ENCODE data around the gene SLC6A19. TPM values are rescaled to one million over a fixed set of nuclear protein-coding genes. Genes with fewer than 3 reads are reported as not detected.

Gene SLC6A19
- total and polyA plus RNA-seq, 4 donors, result 0.17 to 4.9 (median 0.91) TPM

GRCh38 chr5:1172007-1172581, 29.3 kb upstream of the SLC6A19 start:
- Histone ChIP-seq H3K27me3 (ENCODE audit: control insufficient read depth in 4 of 4, insufficient read depth in 4 of 4, low read length in 3 of 4) (no peaks in the 10 kb centered on the region), H3K9me3 (ENCODE audit: control insufficient read depth in 4 of 4, low read length in 3 of 4) (no peaks in the 10 kb centered on the region), H3K36me3 (ENCODE audit: control insufficient read depth in 4 of 4, insufficient read depth in 3 of 4, low read depth in 1 of 4, low read length in 3 of 4) (no peaks in the 10 kb centered on the region), H3K27ac (ENCODE audit: low read depth in 1 of 2, low read length in 2 of 2) (no peak overlapping the region), H3K4me3 (ENCODE audit: low read depth in 1 of 3, low read length in 3 of 3) (no peak overlapping the region), H3K4me1 (ENCODE audit: control insufficient read depth in 4 of 4, insufficient read depth in 4 of 4, low read length in 3 of 4) (peaks cover 0 to 8% (median 3%) of the 10 kb centered on the region in 4 donors), H3K9ac (ENCODE audit: low read depth in 1 of 2, low read length in 2 of 2) (no peak overlapping the region)
- 96% methylated on average over 20 of the region's 20 CpGs for WGBS
- TF ChIP-seq YY1 (IDR thresholded peaks at IDR 0.05) (no peak), JUND (IDR thresholded peaks at IDR 0.05) (no peak), ATF3 (IDR thresholded peaks at IDR 0.05) (no peak), HNF4A (conservative IDR thresholded peaks at IDR 0.05) (no peak), EGR1 (IDR thresholded peaks at IDR 0.05; ENCODE audit: low read depth in 2 of 2) (no peak), FOXA1 (IDR thresholded peaks at IDR 0.05) (no peak), MAX (IDR thresholded peaks at IDR 0.05) (no peak), HNF4G (IDR thresholded peaks at IDR 0.05) (no peak), RAD21 (IDR thresholded peaks at IDR 0.05) (no peak), TAF1 (conservative IDR thresholded peaks at IDR 0.05) (no peak), GABPA (IDR thresholded peaks at IDR 0.05 in 1 of 2, conservative IDR thresholded peaks at IDR 0.05 in 1 of 2) (no peak), NR2F2 (IDR thresholded peaks at IDR 0.05) (no peak), CTCF (IDR thresholded peaks at IDR 0.05; ENCODE audit: low read depth, low read length, missing input control) (no peak), RXRA (IDR thresholded peaks at IDR 0.05) (no peak), REST (IDR thresholded peaks at IDR 0.05) (no peak), SP1 (IDR thresholded peaks at IDR 0.05) (no peak), FOXA2 (IDR thresholded peaks at IDR 0.05) (no peak)
- TF ChIP-seq, protein P1, sequence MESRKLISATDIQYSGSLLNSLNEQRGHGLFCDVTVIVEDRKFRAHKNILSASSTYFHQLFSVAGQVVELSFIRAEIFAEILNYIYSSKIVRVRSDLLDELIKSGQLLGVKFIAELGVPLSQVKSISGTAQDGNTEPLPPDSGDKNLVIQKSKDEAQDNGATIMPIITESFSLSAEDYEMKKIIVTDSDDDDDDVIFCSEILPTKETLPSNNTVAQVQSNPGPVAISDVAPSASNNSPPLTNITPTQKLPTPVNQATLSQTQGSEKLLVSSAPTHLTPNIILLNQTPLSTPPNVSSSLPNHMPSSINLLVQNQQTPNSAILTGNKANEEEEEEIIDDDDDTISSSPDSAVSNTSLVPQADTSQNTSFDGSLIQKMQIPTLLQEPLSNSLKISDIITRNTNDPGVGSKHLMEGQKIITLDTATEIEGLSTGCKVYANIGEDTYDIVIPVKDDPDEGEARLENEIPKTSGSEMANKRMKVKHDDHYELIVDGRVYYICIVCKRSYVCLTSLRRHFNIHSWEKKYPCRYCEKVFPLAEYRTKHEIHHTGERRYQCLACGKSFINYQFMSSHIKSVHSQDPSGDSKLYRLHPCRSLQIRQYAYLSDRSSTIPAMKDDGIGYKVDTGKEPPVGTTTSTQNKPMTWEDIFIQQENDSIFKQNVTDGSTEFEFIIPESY (IDR thresholded peaks at IDR 0.05), result no peak
- DNase-seq (ENCODE audit: low spot score), result no peak
